AML-193 (cell line): Measurements from ENCODE around the gene NUTM2D.
A peak's percentile ranks its signal among the peaks of the same experiment; 100 is the strongest.
"Not testable (repeated sequence)": the region's sequence is repeated elsewhere in the genome, so short reads cannot be mapped to it uniquely, and the experiment has no call there.

Experiments used
- DNase-seq, 2 experiments: peaks; one replicate each; lab custom pipeline; 2025; lab: John Stamatoyannopoulos, UW

The NUTM2D gene, protein sequence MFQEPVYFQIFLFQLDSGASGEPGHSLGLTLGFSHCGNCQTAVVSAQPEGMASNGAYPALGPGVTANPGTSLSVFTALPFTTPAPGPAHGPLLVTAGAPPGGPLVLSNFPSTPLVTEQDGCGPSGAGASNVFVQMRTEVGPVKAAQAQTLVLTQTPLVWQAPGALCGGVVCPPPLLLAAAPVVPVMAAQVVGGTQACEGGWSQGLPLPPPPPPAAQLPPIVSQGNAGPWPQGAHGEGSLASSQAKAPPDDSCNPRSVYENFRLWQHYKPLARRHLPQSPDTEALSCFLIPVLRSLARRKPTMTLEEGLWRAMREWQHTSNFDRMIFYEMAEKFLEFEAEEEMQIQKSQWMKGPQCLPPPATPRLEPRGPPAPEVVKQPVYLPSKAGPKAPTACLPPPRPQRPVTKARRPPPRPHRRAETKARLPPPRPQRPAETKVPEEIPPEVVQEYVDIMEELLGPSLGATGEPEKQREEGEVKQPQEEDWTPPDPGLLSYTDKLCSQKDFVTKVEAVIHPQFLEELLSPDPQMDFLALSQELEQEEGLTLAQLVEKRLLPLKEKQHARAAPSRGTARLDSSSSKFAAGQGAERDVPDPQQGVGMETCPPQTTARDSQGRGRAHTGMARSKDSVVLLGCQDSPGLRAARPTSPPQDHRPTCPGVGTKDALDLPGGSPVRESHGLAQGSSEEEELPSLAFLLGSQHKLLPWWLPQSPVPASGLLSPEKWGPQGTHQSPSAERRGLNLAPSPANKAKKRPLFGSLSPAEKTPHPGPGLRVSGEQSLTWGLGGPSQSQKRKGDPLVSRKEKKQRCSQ

GRCh38 chr10:87357444-87357843 is at the start of gene NUTM2D:
Gene NUTM2D, plus strand, starts transcription at chr10:87357744. Its CDS starts 522 bp downstream, at chr10:87358266.
- DNase-seq, result not testable (repeated sequence)

GRCh38 chr10:87308702-87309101 is 48.8 kb upstream of the NUTM2D start:
- not testable (repeated sequence) for DNase-seq

GRCh38 chr10:87309657-87310056 is 47.9 kb upstream of the NUTM2D start:
- DNase-seq, result not testable (repeated sequence)

DNA sequence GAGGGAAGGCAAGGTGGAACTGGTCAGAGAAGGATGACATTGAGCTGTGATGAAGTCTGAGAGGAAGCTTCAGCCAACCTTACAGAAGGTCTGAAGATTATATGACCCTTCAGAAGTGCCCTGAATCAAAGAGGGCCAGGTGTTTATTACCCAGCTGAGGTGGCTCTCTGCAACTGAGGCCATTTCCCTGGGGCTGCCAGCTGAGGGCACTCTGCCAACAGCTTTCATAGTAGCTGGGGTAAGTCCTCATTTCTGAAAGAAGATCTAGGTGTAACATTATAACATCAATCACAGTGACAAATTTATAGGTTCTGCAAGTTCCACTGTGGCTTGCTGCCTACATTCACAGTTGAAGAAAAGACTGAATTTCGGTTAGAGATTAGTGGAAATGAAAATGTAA is 46.0 kb upstream of the NUTM2D start:
- DNase-seq, result not testable (repeated sequence)

DNA sequence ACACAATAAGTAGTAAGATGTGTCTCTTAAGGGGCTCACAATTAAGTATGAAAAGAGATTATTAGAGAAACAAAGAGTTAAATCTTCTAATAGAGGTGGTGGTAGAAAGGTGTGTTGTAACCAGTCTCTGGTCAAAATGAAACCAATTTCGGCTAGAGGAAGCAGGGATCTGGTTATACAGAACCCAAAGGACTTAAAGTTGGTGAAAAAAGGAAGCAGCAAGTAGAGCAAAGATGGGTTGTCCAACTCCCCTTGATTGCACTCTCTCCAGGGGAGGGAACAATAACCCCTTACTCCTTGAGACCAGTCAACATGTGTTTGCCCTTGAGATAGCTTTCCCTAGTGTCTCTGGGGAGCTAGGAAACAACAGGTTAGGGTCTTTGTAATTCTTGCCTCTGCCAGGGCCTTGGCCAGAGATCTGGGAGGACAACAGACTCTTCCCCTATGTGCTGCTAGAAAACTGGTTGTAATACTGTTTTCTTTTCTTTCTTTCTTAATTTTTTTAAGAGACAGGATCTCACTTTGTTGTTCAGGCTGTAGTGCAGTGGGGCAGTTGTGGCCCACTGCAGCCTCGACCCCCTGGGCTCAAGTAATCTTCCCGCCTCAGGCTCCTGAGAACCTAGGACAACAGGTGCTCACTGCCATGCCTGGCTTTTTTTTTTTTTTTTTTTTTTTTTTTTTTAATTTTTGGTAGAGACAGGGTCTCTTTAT is 43.7 kb upstream of the NUTM2D start:
- not testable (repeated sequence) for DNase-seq

- DNase-seq, result not testable (repeated sequence)
These were observed 43.1 kb upstream of the NUTM2D start for GRCh38 chr10:87314360-87314973.

DNA sequence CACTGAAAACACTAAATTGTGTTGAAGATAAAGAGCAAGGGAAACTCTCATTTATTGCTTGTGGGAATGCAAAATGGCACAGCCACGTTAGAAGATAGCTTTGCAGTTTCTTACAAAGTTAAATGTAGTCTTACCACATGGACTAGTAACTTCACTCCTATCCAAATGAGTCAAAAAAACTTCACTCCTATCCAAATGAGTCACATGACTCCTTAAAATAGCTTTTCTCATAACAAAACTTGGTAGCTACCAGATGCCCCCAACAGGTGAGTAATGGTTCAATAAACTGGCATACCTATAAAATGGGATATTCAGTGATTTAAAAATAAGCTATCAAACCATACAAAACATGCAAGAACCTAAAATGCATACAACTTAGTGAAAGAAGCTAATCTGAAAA is 36.0 kb upstream of the NUTM2D start:
- not testable (repeated sequence) for DNase-seq

GRCh38 chr10:87324559-87324958 is 33.0 kb upstream of the NUTM2D start:
- DNase-seq, result not testable (repeated sequence)

- not testable (repeated sequence) for DNase-seq
These were observed 29.6 kb upstream of the NUTM2D start for GRCh38 chr10:87327958-87328357.

GRCh38 chr10:87329131-87329530 is 28.4 kb upstream of the NUTM2D start:
- DNase-seq, result not testable (repeated sequence)

DNA sequence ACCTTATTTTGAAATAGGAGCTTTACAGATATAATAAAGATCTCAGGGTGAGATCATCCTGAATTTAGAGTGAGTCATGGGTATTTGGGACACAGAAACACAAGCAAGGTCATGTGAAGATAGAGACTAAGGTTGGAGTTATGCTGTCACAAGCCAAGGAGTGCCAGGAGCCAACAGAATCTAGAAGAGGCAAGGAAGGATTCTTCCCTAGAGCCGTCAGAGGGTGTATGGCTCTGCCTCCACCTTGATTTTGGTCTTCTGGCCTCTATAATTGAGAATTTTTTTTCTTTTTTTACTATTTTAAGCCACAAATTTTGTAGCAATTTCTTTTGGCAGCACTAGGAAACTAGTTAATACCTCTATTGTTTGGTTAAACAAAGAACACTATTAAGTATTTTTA is 24.9 kb upstream of the NUTM2D start:
- not testable (repeated sequence) for DNase-seq

DNA sequence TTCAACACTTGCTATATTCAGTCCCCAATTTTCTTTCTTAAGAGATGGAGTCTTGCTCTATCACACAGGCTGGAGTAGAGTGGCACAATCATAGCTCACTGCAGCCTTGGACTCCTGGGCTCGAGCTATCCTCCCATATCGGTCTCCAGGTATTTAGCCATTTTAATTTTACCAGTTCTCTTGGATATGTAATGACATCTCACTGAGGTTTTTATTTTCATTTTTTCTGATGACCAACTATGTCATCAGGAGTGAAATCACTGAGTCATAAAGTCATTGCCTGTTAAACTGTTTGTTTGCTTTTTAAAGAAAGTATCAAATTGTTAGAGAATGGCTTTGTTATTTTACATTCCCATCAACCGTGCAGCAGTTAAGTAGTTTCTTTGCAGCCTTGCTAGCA is 17.1 kb upstream of the NUTM2D start:
- DNase-seq, result not testable (repeated sequence)

DNA sequence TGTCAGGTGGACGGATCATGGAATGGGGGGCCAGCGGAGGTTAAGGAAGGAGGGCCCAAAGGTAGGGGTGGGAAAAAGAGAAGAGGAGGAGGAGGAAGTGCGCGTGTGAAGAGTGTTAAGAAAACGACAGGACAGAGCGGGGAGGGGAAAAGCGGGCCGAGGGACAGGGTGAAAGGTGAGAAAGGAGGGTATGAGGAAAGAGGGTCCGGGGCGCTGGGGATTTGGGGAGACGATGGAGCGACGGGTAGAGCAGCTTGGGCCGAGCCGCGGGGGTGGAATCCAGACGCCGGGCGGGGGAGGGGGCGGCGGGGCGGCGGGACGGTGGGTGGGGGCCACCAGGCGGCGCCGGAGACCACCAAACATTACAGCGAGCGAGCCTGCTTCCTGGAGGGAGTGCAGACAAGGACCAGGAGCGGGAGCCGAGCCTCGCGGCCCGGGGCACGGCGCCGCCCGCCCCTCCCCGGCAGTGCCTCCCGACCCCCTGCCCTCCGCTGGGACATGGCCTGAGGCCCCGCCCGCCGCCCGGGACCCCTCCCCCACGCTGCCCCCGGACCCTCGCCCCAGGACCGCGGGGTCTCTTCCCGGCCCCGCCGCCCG is 15.9 kb upstream of the NUTM2D start:
- not testable (repeated sequence) for DNase-seq

- peak; percentile 9 to 20 for DNase-seq
These were observed 15.3 kb upstream of the NUTM2D start for GRCh38 chr10:87342249-87342710.

GRCh38 chr10:87342711-87343258 is 14.8 kb upstream of the NUTM2D start:
- DNase-seq, result peak; percentile 4 to 8

GRCh38 chr10:87345743-87346142 is 11.8 kb upstream of the NUTM2D start:
- DNase-seq, result not testable (repeated sequence)

- not testable (repeated sequence) for DNase-seq
These were observed 7.4 kb upstream of the NUTM2D start for GRCh38 chr10:87350161-87350560.

GRCh38 chr10:87352825-87353224 is 4.7 kb upstream of the NUTM2D start:
- DNase-seq, result not testable (repeated sequence)

GRCh38 chr10:87355110-87355509 is 2.4 kb upstream of the NUTM2D start:
- not testable (repeated sequence) for DNase-seq

GRCh38 chr10:87358159-87358558 is 615 bp downstream of the NUTM2D start:
- not testable (repeated sequence) for DNase-seq
